ENCODE measurements around the gene TKT.

GRCh38 chr3:53255423-53255774 lies 423 bp downstream of the TKT start:
- TF ChIP-seq EP300 (IDR thresholded peaks at IDR 0.05; ENCODE audit: low read depth) = no peak
- TF ChIP-seq POLR2A (IDR thresholded peaks at IDR 0.05) = no peak

All from transverse colon (tissue), 1 donor.